Mesothelial cell of epicardium (in vitro differentiated cells): Measurements from ENCODE around the gene FKBP1B. TPM values are rescaled to one million over a fixed set of nuclear protein-coding genes. Genes with fewer than 3 reads are reported as not detected.

Experiments
- DNase-seq, 2 experiments: peaks; one replicate each; pipeline ENCODE4 v3.0.0; 2021; ENCODE audit warnings: low spot score in 2 of 2; ENCODE audit not compliant: unreplicated experiment in 2 of 2
- H3K27ac Mint-ChIP-seq: 2 replicates; pipeline ENCODE4 v1.8.0; 2021; ENCODE audit warnings: mixed read lengths
- H3K27me3 Mint-ChIP-seq: 2 replicates; pipeline ENCODE4 v1.8.0; 2021; ENCODE audit warnings: low read depth, mixed read lengths
- H3K36me3 Mint-ChIP-seq: 2 replicates; pipeline ENCODE4 v1.8.0; 2021; ENCODE audit warnings: mixed read lengths
- H3K4me1 Mint-ChIP-seq: 2 replicates; pipeline ENCODE4 v1.8.0; 2021; ENCODE audit warnings: mixed read lengths
- H3K4me3 Mint-ChIP-seq: 2 replicates; pipeline ENCODE4 v1.8.0; 2021; ENCODE audit warnings: mild to moderate bottlenecking, moderate library complexity, mixed read lengths
- H3K9me3 Mint-ChIP-seq: 2 replicates; pipeline ENCODE4 v1.8.0; 2021; ENCODE audit warnings: mixed read lengths
- total RNA-seq: library from RNA; stranded (reverse); gene quantifications from 3 replicates; pipeline ENCODE4 v1.2.1, GENCODE V29; 2021
- TF ChIP-seq, protein P1 (sequence below): fragments of 200-600 bp; sonication (generic); IDR thresholded peaks from one replicate; pipeline ENCODE4 v1.5.0; 2021; ENCODE audit warnings: antibody characterized with exemption; ENCODE audit not compliant: unreplicated experiment

Gene FKBP1B
- total RNA-seq, 1 donor from 2014 or later = 18.0 TPM

DNA sequence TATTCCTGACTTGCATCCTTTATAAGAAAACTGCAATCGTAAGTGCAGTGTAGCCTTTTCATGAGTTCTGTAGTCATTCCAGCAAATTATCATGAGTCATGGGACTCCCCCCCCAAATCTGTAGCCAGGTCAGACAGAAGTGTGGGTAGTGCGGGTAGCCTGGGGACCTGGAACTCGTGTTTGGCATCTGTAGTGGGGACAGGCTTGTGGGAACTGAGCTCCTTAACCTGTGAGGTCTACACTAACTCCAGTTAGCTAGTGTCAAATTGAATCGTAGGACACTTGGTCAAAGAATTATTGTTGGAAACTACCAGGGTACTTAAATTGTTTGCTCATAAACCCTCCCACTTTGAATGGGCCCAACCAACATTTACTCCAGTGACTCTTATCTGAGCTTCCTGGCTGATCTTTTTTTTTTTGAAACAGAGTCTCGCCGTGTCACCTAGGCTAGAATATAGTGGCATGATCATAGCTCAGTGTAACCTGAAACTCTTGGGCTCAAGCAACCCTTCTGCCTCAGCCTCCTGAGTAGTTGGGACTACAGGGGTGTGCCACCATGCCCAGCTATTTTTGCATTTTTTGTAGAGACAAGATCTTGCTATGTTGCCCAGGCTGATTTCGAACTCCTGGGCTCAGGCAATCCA lies 61.2 kb downstream of the FKBP1B start:
- H3K9me3 Mint-ChIP-seq = peaks cover 53% of the 10 kb centered on the region
- DNase-seq = no peak
- H3K36me3 Mint-ChIP-seq = peaks cover 43% of the 10 kb centered on the region
- TF ChIP-seq, protein P1, sequence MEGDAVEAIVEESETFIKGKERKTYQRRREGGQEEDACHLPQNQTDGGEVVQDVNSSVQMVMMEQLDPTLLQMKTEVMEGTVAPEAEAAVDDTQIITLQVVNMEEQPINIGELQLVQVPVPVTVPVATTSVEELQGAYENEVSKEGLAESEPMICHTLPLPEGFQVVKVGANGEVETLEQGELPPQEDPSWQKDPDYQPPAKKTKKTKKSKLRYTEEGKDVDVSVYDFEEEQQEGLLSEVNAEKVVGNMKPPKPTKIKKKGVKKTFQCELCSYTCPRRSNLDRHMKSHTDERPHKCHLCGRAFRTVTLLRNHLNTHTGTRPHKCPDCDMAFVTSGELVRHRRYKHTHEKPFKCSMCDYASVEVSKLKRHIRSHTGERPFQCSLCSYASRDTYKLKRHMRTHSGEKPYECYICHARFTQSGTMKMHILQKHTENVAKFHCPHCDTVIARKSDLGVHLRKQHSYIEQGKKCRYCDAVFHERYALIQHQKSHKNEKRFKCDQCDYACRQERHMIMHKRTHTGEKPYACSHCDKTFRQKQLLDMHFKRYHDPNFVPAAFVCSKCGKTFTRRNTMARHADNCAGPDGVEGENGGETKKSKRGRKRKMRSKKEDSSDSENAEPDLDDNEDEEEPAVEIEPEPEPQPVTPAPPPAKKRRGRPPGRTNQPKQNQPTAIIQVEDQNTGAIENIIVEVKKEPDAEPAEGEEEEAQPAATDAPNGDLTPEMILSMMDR = no peak
- H3K27me3 Mint-ChIP-seq = no peaks in the 10 kb centered on the region
- peaks cover 6% of the 10 kb centered on the region for H3K4me1 Mint-ChIP-seq
- H3K27ac Mint-ChIP-seq = no peak overlapping the region
- H3K4me3 Mint-ChIP-seq = no peak overlapping the region

DNA sequence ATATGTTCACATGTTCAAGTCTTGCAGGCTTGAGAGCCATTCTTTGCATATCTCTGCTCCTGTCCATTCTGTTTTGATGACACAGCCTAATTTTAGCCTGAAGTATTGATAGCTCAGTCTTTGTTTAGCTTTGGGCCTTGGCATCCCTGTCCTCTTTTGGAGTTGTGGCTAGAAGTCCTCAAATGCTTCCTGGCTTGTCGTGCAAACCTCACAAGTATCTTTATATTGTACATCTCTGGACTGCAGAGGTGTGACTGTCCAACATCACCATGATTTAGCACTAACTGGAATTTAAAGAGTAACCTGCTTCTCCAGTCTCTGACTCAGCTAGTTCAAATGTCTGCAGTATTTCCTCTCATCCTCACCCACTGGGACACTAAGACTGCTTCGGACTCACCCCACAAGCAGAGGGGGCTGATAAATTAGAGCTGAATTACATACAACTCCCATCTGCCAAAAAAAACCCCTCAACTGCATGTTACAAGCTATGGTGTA lies 61.9 kb downstream of the FKBP1B start:
- peaks cover 6% of the 10 kb centered on the region for H3K4me1 Mint-ChIP-seq
- peak overlapping the region; percentile 41 for H3K27ac Mint-ChIP-seq
- no peaks in the 10 kb centered on the region for H3K27me3 Mint-ChIP-seq
- H3K36me3 Mint-ChIP-seq = peaks cover 40% of the 10 kb centered on the region
- no peak overlapping the region for H3K4me3 Mint-ChIP-seq
- TF ChIP-seq, protein P1 = no peak
- DNase-seq = no peak
- peaks cover 49% of the 10 kb centered on the region for H3K9me3 Mint-ChIP-seq

Other genes with a start within 250 kb of the FKBP1B start
- gene ATAD2B, start 122.6 kb upstream of the FKBP1B start, total RNA-seq = 31.3 to 35.6 TPM (median 35.3 TPM) in 3 replicates
- 21.0 to 23.0 TPM (median 22.1 TPM) in 3 replicates for gene UBXN2A, start 109.3 kb upstream of the FKBP1B start, total RNA-seq
- 0.16 to 0.84 TPM (median 0.31 TPM) in 3 replicates for gene MFSD2B, start 39.7 kb upstream of the FKBP1B start, total RNA-seq
- gene WDCP, start 2.4 kb upstream of the FKBP1B start, total RNA-seq = 16.0 to 21.0 TPM (median 17.9 TPM) in 3 replicates
- 85.3 to 93.9 TPM (median 88.5 TPM) in 3 replicates for gene SF3B6, start 26.6 kb downstream of the FKBP1B start, total RNA-seq
- 40.2 to 43.8 TPM (median 41.4 TPM) in 3 replicates for gene TP53I3, start 35.1 kb downstream of the FKBP1B start, total RNA-seq
- gene PFN4, start 73.6 kb downstream of the FKBP1B start, total RNA-seq = 1.2 to 1.6 TPM (median 1.3 TPM) in 3 replicates
- gene FAM228B, start 73.7 kb downstream of the FKBP1B start, total RNA-seq = 32.9 to 38.0 TPM (median 33.0 TPM) in 3 replicates
- gene FAM228A, start 125.3 kb downstream of the FKBP1B start, total RNA-seq = 1.1 to 1.4 TPM (median 1.4 TPM) in 3 replicates